NCI-H146 treated with DMSO at 0.1 percent for 48 hours (cell line): ENCODE measurements around the gene CACNA1C.

Experiments
- DNase-seq: peaks from one replicate; lab custom pipeline; 2025; ENCODE audit not compliant: unreplicated experiment; lab: John Stamatoyannopoulos, UW

Gene CACNA1C

DNA sequence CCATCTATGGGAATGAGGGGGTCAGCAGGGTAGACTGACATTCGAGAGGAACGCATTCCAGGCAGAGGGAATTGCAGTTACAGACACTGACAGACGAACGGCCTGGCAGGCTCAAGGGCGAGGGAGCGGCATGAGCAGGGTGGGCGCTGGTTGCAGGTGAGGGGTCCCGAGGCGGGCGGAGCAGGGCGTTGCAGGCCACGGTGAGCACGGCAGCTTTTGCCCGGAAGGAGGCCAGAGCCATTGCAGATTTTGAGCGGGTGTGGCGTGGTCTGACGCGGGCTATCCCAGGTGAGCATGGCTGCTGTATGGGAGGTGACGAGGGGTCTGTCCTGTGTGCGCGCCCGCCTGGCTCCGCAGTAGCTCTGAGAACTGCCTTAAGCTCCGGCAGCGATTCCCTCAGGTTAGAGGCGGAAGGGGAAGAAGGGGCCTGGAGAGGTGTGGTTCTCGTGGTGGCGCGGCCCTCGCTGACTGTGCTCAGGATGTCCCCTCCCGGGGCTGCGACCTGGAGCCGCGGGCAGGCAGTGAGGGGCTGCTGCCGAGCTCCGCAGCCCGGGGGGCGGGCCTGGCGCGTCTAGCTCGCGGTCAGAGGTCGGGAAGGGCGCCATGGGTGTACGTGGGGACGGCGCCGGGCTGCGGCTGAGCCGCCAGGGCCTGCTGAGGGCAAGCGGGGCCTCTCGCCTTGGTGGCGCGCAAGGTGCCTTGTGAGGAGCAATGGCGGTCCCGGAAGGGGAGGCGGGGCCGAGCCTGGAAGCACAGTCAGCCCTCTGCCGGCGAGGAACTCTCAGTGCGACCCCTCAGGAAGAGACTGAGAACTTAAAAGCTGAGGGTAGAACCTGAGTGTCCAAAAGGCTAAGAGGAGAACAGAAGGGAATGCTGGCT lies 177.1 kb downstream of the CACNA1C start:
- DNase-seq, result no peak

DNA sequence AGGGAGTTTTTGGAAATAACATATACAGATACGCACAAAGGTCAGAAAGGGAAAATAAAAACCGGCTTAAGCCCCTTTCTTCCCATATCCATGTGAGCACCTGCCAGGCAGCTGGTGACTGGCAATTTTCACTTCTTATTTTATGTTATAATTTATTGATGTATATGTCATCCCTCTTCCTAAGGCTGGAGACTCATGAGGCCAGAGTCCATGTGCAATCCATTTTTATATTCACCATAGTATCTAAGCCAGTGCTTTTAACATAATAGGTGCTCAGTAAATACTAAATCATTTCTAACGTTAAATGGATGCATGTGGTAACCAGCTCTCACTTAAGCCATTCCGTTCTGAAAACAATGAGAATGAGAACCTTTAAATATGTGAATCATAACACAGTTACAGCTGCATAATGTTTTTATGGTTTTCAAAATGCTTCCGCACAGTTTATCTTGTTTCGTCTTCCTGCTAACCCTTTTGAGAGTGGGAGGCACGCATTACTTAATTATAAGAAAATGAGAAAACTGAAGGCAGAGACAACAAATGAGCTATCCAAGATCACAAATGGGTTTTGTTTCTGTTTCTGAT lies 178.3 kb downstream of the CACNA1C start:
- DNase-seq, result no peak

DNA sequence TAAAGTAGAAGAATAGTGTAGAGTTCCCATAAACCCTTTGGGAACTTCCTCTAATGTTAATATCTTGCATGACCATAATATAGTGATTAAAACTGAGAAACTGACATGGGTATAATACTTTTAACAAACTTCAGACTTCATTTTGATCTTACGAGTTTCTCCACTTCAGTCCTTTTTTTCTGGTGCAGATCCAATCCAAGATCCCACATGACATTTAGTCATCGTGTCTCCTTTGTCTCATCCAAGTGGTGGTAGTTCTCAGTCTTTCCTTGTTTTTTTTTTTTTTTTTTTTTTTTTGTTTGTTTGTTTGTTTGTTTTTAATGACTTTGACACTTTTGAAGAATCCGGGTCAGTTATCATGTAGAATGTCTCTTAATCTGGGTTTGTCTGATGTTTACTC lies 179.2 kb downstream of the CACNA1C start:
- DNase-seq, result no peak

DNA sequence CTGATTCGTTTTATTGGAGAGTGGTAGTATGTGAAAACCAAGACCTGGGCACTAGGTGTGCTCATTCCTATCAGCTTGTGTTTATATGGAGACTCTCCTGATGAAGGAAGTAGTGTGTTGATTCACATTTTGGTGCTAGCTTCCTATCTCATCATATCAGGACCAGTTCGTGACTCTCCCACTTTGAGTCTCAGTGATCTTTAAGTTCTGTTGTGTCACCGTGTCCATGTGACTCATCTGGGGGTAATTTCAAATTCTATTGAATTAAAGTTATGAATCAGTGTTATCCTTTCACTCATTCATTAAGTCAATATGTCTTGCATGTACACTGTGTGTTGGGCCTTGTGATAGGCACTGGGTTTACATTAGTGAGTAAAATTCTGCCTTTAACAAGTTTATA lies 180.2 kb downstream of the CACNA1C start:
- no peak for DNase-seq

DNA sequence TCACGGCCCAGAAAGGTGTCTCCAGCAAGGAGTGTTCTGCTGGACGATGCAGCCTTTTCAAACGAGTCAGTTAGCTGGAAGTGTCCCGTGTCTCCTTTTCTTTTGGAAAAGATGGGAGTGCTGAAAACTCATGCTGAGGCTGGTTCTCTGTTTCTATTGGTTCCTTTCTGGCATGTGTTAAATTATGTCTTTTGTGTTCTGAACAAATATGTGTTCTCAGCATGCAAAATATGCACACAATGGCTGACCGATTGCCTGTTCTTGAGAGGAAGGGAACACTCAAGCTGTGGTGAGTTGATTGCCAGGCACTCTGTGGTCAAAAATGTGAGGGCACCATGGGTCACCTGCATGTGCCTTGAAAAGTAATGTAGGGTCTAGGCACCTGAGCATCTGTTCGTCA lies 181.3 kb downstream of the CACNA1C start:
- no peak for DNase-seq

DNA sequence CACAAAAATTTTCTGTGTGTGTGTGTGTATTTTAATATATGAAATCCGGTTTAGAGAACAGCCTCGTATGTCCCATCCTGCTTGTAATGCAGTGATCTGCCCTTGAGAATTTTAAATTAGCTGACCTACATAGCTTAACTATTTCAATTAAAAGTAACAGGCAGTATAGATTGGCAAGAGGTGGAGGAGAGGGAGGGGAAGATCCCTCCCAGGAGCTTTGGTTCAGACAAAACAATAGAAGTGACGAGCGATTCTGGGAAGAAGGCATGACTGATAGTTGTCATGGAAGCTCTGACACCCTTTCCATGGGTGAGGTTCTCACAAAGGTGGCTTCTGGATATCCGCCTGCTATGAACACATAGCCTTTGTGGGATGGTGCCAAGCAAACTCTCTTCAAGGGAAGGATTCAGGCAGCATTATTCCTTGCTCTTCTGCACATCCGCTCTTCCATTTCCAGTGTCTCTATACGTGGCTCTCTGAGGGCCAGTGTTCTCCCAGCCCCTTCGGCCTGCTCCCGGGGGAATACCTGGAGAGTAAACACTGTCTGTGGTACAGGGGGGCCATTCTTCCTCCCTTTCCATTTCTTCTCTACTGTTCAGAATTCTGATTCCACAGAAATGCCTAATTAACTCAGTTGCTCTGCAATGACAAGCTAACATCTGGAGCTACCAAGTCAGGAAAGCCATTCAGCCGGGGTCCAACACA lies 182.0 kb downstream of the CACNA1C start:
- DNase-seq, result no peak

DNA sequence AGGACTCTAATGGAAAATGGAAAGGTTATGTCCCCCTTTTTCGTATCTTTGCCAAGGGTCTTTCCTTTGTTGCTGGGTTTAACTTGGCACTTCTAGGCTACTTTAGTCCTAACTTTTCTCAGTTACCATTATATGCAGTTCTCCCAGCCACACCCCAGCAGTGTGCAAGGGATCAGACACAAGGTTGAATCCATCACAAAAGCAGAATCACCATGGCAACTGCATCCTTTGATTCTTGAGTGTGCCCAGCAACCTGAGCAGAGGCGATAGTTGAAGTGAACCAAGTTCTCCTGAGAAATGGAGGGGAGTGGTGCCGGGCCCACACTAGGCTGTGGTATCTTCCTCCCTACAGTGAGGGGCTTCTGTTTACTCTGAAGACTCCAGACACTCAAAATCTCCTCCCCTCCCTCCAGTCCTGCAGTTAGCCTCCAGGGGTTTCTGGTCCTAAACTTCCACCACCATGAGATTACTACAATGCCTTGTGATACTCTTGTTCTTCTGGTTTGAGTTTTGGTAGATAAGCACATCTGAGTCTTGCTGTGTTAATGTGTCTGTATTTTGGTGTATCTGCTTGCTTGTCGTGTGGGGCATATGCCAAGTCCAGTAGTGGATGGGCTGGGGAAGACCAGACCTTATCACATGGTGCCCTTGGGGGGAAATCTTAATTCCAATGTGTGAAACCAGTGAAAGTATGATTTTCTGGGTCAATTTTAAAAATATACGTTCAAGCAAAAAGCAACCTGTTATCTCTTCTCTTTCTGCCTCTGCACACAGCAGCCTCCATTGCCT lies 183.9 kb downstream of the CACNA1C start:
- no peak for DNase-seq

DNA sequence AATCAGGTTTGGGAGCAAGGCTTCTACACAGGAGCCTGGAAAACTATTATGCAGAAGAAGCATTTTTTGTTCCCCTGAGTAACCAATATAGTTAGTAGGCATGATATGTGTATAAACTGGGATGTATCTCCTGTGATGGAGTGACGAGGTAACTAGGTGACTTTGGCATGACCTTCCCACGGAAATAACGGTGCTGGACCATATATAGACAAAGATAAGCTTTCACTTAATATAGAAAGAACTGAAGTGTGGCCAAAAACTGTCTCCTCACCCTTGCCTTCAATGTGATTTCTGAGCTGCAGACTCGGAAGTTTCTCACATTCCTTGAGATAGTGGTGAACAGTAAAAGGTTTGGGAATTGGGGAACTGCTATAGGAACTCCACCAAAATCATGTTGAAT lies 185.3 kb downstream of the CACNA1C start:
- DNase-seq, result no peak

DNA sequence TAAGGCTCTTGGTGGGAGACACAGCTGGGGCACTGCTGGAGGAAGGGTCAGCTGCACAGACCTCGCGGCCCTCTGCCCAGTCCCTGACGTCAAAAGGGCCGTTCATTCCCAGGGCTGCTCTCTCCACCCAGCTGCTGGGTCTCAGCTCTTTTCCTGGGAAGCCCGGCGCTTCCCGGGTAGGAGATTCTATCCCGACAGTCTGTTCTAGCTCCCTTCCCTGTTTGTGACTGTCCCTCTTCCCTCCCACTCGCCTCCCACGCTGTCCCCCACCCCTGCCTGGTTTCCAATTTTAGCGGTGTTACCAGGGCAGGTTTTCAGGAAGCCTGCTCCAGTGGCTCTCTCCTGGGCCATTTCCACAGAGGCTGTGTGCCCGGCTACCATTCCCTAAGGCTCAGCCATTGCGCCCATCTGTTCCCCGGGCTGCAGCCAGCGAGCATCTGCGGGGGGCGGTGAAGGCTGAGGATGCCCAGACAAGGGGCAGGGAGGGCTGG lies 186.6 kb downstream of the CACNA1C start:
- no peak for DNase-seq

DNA sequence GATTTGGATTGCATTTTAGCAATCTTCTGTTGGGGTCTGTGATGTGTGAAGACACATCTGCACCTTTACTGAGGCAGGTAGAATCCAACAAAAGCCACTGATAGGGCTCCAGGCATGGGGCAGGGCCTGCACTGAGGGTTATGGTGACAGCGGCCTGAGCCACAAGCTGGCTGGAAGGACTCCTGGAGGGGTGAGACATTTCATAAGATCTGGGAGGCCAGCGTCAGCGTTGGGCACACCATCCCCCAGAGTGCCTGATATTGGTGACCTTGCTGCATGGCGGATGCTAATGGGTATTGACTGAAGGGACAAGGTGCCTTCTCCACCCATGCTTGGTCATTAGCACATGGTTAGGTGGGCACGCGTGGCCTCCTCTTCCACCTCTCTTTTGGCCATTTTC lies 187.6 kb downstream of the CACNA1C start:
- DNase-seq, result no peak

DNA sequence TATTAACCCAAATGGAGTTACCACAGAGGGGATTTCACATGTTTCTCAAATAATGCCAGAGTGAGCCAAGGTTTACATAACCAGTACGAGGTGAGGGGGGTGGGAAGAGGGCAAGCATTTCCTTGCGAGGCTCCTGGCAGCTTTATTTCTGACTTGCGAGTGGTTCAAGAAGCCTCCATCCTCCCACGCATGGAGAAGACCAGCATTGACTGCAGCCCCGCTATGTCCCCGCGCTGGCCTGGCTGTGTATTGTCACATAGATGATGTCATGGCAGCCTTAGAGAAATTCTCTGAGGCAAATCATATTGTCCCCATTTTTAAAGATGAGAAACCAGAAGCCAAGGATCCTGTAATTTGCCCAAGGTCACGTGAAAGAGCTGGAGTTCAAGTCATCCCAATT lies 188.2 kb downstream of the CACNA1C start:
- DNase-seq, result no peak

DNA sequence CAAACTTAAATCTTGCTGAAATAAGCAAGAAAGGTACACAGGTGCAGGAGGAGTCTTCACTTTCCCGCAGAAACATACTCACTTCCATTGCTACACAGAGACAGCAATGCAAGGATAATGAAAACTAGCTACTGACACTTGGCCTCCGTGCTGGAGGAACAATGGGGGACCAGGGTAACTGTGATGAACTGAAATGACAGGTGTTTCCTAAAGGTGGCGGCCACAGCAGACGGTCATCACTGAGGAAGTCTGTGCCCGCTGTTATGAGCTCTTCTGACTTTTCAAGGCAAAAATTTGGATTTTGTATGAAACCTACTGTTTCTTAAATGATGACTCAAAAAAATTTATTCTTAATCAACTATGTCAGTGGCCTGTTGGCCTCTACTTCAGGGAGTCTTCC lies 189.4 kb downstream of the CACNA1C start:
- no peak for DNase-seq

DNA sequence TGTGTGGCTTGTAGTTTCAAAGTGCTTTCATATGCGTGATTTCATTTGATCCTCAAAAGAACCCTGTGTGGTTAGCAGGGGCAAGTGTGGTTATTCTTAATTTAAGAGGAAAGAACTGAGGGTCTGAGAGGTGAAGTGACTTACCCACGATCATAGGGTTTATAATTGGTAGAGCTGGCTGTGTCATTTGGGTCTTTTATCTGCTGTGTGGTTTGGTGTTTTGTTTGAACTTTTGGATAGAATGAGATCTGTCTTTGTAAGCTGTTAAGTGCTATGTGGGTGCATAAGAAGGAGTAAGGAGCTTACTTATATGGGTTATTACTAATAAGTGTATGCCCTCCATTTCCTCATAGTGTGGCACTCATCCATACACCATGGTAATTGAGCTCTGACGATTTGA lies 190.0 kb downstream of the CACNA1C start:
- no peak for DNase-seq

DNA sequence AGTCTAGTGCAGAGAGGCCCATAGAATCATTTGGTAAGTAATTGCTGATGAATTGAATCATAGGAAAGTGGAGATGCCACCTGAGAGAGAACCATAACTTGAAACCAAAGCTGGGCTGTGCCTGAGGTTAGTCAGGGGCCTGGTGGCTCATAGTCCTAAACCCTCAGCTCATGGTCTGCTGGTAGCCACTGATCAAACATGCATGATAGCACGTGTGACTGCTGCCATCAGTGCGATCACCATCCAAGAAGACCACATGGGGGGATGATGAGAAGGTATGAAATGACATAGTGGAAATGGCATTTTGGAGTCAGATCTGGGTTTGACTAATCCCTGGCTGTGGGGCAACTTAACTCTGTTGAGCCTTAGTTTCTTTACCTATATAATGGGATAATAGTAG lies 190.5 kb downstream of the CACNA1C start:
- DNase-seq, result no peak

DNA sequence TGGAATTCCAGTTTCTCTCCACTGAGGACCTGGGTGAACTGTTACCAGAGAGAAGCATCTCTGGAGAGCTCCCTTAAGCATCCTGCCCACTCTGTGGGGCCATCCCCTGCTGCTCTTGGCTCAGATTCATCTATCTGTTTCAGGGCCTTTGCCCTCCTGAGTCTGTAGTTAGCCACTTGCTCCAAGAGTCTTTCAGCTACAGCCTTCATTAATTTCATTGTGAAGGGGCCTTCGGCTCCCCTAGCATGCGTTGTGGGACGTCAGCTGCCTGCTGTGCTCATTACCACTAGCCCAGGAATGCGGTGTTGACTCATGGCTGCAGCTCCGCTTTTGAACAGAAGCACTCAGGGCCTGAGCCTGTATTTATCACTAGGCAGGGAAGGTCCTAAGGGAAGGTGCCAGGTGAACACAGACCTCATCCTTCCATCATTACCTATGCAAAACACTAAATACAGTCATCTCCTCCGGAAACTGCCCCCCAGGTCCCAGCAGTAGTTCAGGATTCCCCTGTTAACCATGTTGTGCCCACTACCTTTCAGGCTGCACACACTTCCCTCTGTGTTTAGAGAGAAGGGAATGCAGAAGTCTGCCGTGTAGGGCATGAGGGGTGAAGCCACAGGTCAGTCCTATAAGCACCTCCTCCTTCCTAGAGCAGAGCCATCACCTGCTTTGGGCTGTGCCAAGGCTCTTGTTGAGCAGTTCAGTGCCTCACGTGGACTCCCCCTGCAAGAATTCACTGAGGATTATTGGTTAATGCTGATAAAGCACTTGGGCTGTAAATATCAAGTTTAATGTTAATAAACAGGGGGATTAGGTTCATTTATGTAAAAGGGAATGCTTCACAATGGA lies 191.4 kb downstream of the CACNA1C start:
- no peak for DNase-seq

DNA sequence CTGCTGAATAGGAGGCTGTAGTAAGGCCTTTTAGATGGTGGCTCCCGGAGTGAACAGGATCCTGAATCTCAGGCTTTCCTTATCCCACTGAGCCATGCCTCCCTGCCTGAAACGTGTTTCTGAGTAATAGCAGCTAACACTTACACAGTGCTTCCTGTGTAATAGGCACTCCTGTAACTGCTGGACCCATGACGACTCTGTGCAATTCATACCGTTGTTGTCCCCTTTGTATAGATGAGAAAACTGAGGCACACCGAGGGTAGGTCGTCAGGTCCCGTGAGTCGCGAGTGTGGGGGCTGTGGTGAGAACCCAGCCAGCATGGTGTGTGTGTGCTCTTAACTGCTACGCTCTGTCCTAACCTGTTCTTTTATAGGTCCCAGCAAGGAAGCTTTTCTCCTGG lies 193.6 kb downstream of the CACNA1C start:
- DNase-seq, result no peak

DNA sequence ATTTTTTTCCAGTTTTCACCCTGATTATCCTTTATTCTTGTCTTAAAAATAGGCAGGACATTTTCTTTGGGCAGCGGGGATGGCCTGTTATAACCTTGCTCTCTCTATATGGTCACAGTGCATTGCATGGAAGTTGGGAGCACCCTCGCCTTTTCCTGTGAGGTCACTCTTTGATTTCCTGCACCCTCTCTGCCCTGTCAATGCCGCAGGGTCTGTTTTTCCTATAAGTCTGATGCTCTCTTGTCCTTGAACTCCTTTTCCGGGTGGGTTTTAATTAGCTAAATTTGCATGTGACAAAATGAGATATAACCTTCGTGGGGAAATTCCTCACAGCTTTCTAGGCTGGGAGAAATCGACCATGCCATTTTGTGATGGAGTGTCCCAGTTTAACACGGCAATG lies 194.3 kb downstream of the CACNA1C start:
- DNase-seq, result no peak

DNA sequence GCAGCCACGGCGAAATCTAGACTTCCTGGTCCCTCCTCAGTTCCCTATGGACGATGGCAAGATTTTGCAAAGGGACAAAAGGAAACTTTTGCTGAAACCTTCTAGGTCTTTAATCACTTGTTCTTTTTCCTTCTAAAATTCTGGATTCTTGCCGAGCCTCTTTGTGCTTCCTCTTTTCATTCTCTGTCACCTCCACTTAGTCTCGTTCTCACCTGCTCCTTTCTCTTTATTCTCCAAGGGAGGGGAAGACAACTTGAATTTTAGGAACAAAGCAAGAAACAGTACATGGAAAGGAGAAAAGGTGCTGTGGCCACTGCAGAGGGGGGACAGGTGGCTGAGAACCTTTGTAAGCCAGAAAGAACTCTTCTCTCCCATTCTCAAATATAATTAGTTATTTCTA lies 194.8 kb downstream of the CACNA1C start:
- no peak for DNase-seq

DNA sequence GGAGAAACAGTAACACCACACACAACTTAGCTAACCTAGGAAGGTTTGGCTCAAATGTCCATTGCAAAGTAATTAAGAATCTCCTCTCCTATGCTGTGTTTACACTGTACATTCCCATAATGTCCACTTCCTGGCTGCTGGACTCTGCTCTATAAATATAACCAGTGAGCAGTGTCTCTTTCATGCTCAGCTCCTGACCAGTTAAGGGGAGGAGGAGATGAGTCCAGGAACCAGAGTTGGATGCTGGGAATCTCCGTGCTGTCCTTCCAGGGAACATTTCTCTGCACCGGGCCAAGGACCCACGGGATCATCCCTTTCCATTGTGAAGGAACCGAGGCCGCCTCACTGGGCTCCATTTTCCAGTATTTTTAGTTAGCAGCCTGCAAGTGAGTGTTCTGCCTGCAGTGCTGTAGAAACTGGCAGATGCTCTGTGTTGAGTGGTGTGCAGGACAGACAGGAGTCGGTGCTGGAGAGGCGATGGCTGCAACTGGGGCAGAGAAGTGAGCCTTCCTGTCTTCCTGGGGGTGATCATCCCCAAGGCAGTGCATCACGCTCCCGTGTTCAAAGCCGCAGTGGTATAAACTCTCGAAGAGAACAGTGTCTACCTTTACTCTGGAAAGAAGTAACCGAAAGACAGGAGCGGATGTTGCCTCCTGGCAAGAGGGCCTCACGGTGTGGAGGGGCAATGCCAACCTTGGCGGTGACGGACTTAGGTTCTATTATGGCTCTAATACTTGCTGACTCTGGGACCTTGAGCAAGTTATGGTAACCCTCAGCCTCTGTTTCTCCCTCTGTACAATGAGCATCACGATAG lies 195.5 kb downstream of the CACNA1C start:
- DNase-seq, result no peak
